CD4-positive, alpha-beta T cell treated with Interleukin-17A for 1 hour (primary cell): Measurements from ENCODE around the gene UPF1.

ENCODE experiments used
- DNase-seq: peaks from one replicate; pipeline ENCODE4 v3.0.0-alpha.2; 2020

Gene UPF1

GRCh38 chr19:18878058-18878797 lies 46.5 kb downstream of the UPF1 start:
- no peak for DNase-seq

GRCh38 chr19:18878858-18879578 lies 47.3 kb downstream of the UPF1 start:
- DNase-seq: no peak

- DNase-seq: peak; percentile 32
These were observed 48.0 kb downstream of the UPF1 start for GRCh38 chr19:18879579-18880373.

GRCh38 chr19:18881491-18881890 lies 49.7 kb downstream of the UPF1 start:
- no peak for DNase-seq

GRCh38 chr19:18883526-18884304 lies 52.0 kb downstream of the UPF1 start:
- no peak for DNase-seq

- no peak for DNase-seq
These were observed 55.2 kb downstream of the UPF1 start for GRCh38 chr19:18886972-18887371.

GRCh38 chr19:18889949-18890745 lies 58.4 kb downstream of the UPF1 start:
- no peak for DNase-seq

- no peak for DNase-seq
These were observed 62.0 kb downstream of the UPF1 start for GRCh38 chr19:18893587-18894253.

GRCh38 chr19:18894254-18895037 lies 62.7 kb downstream of the UPF1 start:
- DNase-seq: no peak

- DNase-seq: no peak
These were observed 63.5 kb downstream of the UPF1 start for GRCh38 chr19:18895038-18895823.

GRCh38 chr19:18895824-18896341 lies 64.1 kb downstream of the UPF1 start, which contains the start of gene CERS1:
Gene CERS1, minus strand, starts transcription at chr19:18896158. Its CDS starts 86 bp downstream, at chr19:18896072.
- DNase-seq: no peak

GRCh38 chr19:18896421-18896841 lies 64.7 kb downstream of the UPF1 start:
- DNase-seq: no peak

- DNase-seq: no peak
These were observed 65.6 kb downstream of the UPF1 start for GRCh38 chr19:18897094-18898029.

- DNase-seq: no peak
These were observed 66.4 kb downstream of the UPF1 start for GRCh38 chr19:18898081-18898606.

GRCh38 chr19:18898607-18899408 lies 67.0 kb downstream of the UPF1 start:
- no peak for DNase-seq

GRCh38 chr19:18899624-18900560 lies 68.1 kb downstream of the UPF1 start:
- DNase-seq: no peak
